A549 (cell line): Measurements from ENCODE around the gene ARHGAP42. TPM values are rescaled to one million over a fixed set of nuclear protein-coding genes. Genes with fewer than 3 reads are reported as not detected.

Experiments
- ATAC-seq, 2 experiments: fragments of 200-7000 bp in 1 of 2; fragments of >200 bp in 1 of 2; cut with Nextera tagmentation in 1 of 2; cut with Tn5 transposase in 1 of 2; 3 replicates each; pipeline versions ENCODE4 v1.8.0 to v1.9.1; 2018 to 2020; ENCODE audit warnings: mild to moderate bottlenecking in 1 of 2, moderate library complexity in 1 of 2
- CTCF ChIA-PET: fragments of 300-600 bp; sonication (Branson Sonifier 250); formaldehyde crosslinking; extraction: SDS; loops from one replicate; lab custom pipeline; 2021; ENCODE audit warnings: antibody characterized with exemption, inconsistent platforms; lab: Yijun Ruan, JAX
- POLR2A ChIA-PET: fragments of 350-600 bp; formaldehyde crosslinking; extraction: SDS; loops from one replicate; lab custom pipeline; 2021; ENCODE audit warnings: antibody characterized with exemption, inconsistent platforms; lab: Yijun Ruan, JAX
- DNase-seq, 2 experiments: peaks; one replicate each; pipeline versions ENCODE4 v3.0.0 to v3.0.0-alpha.2; 2011 to 2016; ENCODE audit warnings: low read depth in 1 of 2, low spot score in 1 of 2
- FAIRE-seq: peaks from 2 replicates; lab custom pipeline; 2011; peaks lifted over from hg19 to GRCh38; lab: Jason Lieb, UNC
- H3K27ac ChIP-seq, 2 experiments: fragments of >200 bp; sonication (Bioruptor Twin); formaldehyde crosslinking; 3 replicates each; pipeline ENCODE4 v1.5.1; 2016 to 2017
- H3K4me1 ChIP-seq: fragments of >200 bp; sonication (Bioruptor Twin); formaldehyde crosslinking; 3 replicates; pipeline ENCODE4 v1.6.1; 2016
- H3K4me2 ChIP-seq: fragments of >200 bp; sonication (Bioruptor Twin); formaldehyde crosslinking; 3 replicates; pipeline ENCODE4 v1.6.1; 2016
- H3K4me3 ChIP-seq: fragments of >200 bp; sonication (Bioruptor Twin); formaldehyde crosslinking; 3 replicates; pipeline ENCODE4 v1.5.1; 2016
- H3K9me3 ChIP-seq: fragments of >200 bp; sonication (Bioruptor Twin); formaldehyde crosslinking; 3 replicates; pipeline ENCODE4 v1.6.1; 2016
- CHD4 ChIP-seq: fragments of 200-600 bp; sonication (generic); IDR thresholded peaks from 2 replicates; pipeline ENCODE4 v1.6.1; 2016; ENCODE audit warnings: antibody characterized with exemption, mild to moderate bottlenecking, borderline replicate concordance
- EHF ChIP-seq: fragments of 250-450 bp; sonication (Bioruptor Pico); IDR thresholded peaks from 2 replicates; pipeline ENCODE4 v1.5.0; 2020; ENCODE audit warnings: mild to moderate bottlenecking
- HOXA7 ChIP-seq: fragments of 250-450 bp; sonication (Bioruptor Pico); IDR thresholded peaks from 2 replicates; pipeline ENCODE4 v1.5.0; 2020; ENCODE audit warnings: mild to moderate bottlenecking, moderate library complexity
- KDM5A ChIP-seq: fragments of 200-600 bp; sonication (generic); IDR thresholded peaks from 2 replicates; pipeline ENCODE4 v1.6.1; 2016; ENCODE audit warnings: antibody characterized with exemption, mild to moderate bottlenecking
- NR3C1 ChIP-seq: fragments of >200 bp; sonication (Bioruptor Twin); formaldehyde crosslinking; IDR thresholded peaks from 3 replicates; pipeline ENCODE4 v1.6.1; 2017
- POLR2A ChIP-seq: IDR thresholded peaks from 2 replicates; pipeline ENCODE4 v1.6.1; 2012; ENCODE audit warnings: mild to moderate bottlenecking, low read length
- RAD21 ChIP-seq, 2 experiments: fragments of >200 bp in 1 of 2; sonication (Bioruptor Twin) in 1 of 2; formaldehyde crosslinking in 1 of 2; IDR thresholded peaks in 1 of 2; conservative IDR thresholded peaks in 1 of 2; 2 replicates in 1 of 2; 3 replicates in 1 of 2; pipeline ENCODE4 v1.6.1; 2012 to 2018; ENCODE audit warnings: inconsistent platforms in 1 of 2
- RARB ChIP-seq: fragments of 250-450 bp; sonication (Bioruptor Pico); IDR thresholded peaks from 2 replicates; pipeline ENCODE4 v1.8.0; 2021; ENCODE audit warnings: mild to moderate bottlenecking, moderate library complexity
- RNF2 ChIP-seq: fragments of 200-600 bp; sonication (generic); IDR thresholded peaks from 2 replicates; pipeline ENCODE4 v1.6.1; 2016; ENCODE audit warnings: low read depth, mild to moderate bottlenecking, antibody characterized with exemption, moderate library complexity, borderline replicate concordance
- SMC3 ChIP-seq: fragments of >200 bp; sonication (Bioruptor Twin); formaldehyde crosslinking; IDR thresholded peaks from 3 replicates; pipeline ENCODE4 v1.6.1; 2018; ENCODE audit warnings: inconsistent platforms
- TP53 ChIP-seq: fragments of 250-450 bp; sonication (Bioruptor Pico); IDR thresholded peaks from 2 replicates; pipeline ENCODE4 v1.5.0; 2021; ENCODE audit warnings: mild to moderate bottlenecking, moderate library complexity
- ZC3H11A ChIP-seq: fragments of 450-650 bp; IDR thresholded peaks from 2 replicates; pipeline ENCODE4 v1.6.1; 2014; ENCODE audit warnings: antibody characterized with exemption, mild to moderate bottlenecking
- ZSCAN20 ChIP-seq: fragments of 250-450 bp; sonication (Bioruptor Pico); IDR thresholded peaks from 2 replicates; pipeline ENCODE4 v1.8.0; 2022; ENCODE audit warnings: mild to moderate bottlenecking, moderate library complexity
- WGBS: methylation state at CpG from one replicate; pipeline ENCODE4 v1.1.6; 2017; ENCODE audit errors: missing lambda C conversion rate; 5-methylcytosine and 5-hydroxymethylcytosine counted together
- polyA plus RNA-seq, 4 experiments: library from polyadenylated mRNA; depleted of rRNA in 3 of 4; stranded (reverse); fragments of >200 nt; fragmentation: RNase III in 1 of 4; extraction: RNeasy Plus Mini Kit Qiagen cat#74134 plus additional on column Dnase treatment in 1 of 4; gene quantifications; 2 replicates in 3 of 4; 3 replicates in 1 of 4; pipeline ENCODE4 v1.2.3, GENCODE V29; 2011 to 2017
- TF ChIP-seq, protein P1 (sequence below): fragments of 250-450 bp; sonication (Bioruptor Pico); IDR thresholded peaks from 2 replicates; pipeline ENCODE4 v1.5.0; 2020; ENCODE audit warnings: low read depth, mild to moderate bottlenecking, moderate library complexity
- TF ChIP-seq, protein P2 (sequence below): fragments of 250-450 bp; sonication (Bioruptor Pico); IDR thresholded peaks from 2 replicates; pipeline ENCODE4 v1.5.0; 2021; ENCODE audit warnings: mild to moderate bottlenecking, moderate library complexity, borderline replicate concordance
- TF ChIP-seq, protein P3 (sequence below): fragments of >200 bp; sonication (Bioruptor Twin); formaldehyde crosslinking; IDR thresholded peaks from 3 replicates; pipeline ENCODE4 v1.5.1; 2016
- TF ChIP-seq, protein P4 (sequence below): IDR thresholded peaks from 2 replicates; pipeline ENCODE4 v1.6.1; 2012; ENCODE audit warnings: low read depth, borderline replicate concordance
- TF ChIP-seq, protein P5 (sequence below): fragments of 200-600 bp; sonication (generic); IDR thresholded peaks from 2 replicates; pipeline ENCODE4 v1.6.1; 2016; ENCODE audit warnings: antibody characterized with exemption, mild to moderate bottlenecking, moderate library complexity

The ARHGAP42 gene
- polyA plus RNA-seq, 2 of the 4 experiments (the other 2 are of a cell fraction), result 5.1 to 17.0 TPM

DNA sequence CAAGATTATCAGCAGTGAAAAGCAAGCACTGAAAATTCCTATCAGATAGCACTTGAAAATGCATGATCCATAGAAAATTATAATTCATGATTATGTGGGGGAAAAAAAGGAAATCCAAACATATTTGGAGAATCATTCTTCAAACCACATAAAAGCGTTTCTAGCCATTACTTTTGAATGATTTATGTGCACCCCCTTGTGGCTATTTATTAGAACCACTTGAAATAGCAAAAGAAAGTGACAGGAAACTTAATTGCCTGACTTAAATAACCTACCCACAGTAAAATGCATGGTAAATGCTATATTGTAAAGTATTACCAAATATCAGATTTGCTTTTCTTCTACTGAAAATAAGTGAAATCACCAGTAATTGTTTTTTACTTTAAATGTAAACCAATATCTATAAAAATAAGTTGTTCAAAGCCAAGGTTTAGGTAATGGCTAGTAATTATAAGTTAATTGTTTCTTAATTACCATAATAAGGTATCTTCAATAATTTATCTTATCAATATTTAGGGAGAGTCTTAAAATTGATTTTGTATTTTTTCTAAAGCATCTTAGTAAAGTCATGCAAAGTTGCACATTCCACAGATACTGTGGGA, 168.5 kb downstream of the ARHGAP42 start:
- 8% methylated on average over 1 of the region's 1 CpG for WGBS
- peak; percentile 34 to 44; a peak in 1 of 6 replicates for ATAC-seq
- TF ChIP-seq, protein P1, sequence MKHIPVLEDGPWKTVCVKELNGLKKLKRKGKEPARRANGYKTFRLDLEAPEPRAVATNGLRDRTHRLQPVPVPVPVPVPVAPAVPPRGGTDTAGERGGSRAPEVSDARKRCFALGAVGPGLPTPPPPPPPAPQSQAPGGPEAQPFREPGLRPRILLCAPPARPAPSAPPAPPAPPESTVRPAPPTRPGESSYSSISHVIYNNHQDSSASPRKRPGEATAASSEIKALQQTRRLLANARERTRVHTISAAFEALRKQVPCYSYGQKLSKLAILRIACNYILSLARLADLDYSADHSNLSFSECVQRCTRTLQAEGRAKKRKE (CRISPR knock-in tag), result no peak
- TF ChIP-seq HOXA7 (CRISPR knock-in tag) (no peak), TP53 (CRISPR knock-in tag) (no peak), RARB (CRISPR knock-in tag) (no peak), KDM5A (no peak), EHF (CRISPR knock-in tag) (no peak), RAD21 (conservative IDR thresholded peaks at IDR 0.05 in 1 of 2, IDR thresholded peaks at IDR 0.05 in 1 of 2) (peak; percentile 77 to 83), CHD4 (no peak), ZSCAN20 (no peak), SMC3 (peak; percentile 85), RNF2 (no peak), POLR2A (no peak)
- TF ChIP-seq, protein P2, sequence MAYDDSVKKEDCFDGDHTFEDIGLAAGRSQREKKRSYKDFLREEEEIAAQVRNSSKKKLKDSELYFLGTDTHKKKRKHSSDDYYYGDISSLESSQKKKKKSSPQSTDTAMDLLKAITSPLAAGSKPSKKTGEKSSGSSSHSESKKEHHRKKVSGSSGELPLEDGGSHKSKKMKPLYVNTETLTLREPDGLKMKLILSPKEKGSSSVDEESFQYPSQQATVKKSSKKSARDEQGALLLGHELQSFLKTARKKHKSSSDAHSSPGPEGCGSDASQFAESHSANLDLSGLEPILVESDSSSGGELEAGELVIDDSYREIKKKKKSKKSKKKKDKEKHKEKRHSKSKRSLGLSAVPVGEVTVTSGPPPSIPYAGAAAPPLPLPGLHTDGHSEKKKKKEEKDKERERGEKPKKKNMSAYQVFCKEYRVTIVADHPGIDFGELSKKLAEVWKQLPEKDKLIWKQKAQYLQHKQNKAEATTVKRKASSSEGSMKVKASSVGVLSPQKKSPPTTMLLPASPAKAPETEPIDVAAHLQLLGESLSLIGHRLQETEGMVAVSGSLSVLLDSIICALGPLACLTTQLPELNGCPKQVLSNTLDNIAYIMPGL, result no peak
- TF ChIP-seq, protein P3, sequence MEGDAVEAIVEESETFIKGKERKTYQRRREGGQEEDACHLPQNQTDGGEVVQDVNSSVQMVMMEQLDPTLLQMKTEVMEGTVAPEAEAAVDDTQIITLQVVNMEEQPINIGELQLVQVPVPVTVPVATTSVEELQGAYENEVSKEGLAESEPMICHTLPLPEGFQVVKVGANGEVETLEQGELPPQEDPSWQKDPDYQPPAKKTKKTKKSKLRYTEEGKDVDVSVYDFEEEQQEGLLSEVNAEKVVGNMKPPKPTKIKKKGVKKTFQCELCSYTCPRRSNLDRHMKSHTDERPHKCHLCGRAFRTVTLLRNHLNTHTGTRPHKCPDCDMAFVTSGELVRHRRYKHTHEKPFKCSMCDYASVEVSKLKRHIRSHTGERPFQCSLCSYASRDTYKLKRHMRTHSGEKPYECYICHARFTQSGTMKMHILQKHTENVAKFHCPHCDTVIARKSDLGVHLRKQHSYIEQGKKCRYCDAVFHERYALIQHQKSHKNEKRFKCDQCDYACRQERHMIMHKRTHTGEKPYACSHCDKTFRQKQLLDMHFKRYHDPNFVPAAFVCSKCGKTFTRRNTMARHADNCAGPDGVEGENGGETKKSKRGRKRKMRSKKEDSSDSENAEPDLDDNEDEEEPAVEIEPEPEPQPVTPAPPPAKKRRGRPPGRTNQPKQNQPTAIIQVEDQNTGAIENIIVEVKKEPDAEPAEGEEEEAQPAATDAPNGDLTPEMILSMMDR, result peak; percentile 67
- peaks cover 26% of the 10 kb centered on the region; the same call in 2 of the 3 replicates for H3K4me1 ChIP-seq
- peak; percentile 7 to 57 for DNase-seq
- no peak overlapping the region for H3K4me3 ChIP-seq
- ChIA-PET CTCF (interaction anchor here (0.7 to 3.6 kb wide), 8 partner anchors 9 to 282 kb away, joined by 3 to 20 read pairs (median 4); no protein-coding TSS in a partner anchor), POLR2A (no interaction called here)
- H3K27ac ChIP-seq, result no peak overlapping the region
- no peak for FAIRE-seq
- H3K4me2 ChIP-seq, result peak overlapping the region; percentile 11; the same call in 1 of the 3 replicates
- no peaks in the 10 kb centered on the region for H3K9me3 ChIP-seq

DNA sequence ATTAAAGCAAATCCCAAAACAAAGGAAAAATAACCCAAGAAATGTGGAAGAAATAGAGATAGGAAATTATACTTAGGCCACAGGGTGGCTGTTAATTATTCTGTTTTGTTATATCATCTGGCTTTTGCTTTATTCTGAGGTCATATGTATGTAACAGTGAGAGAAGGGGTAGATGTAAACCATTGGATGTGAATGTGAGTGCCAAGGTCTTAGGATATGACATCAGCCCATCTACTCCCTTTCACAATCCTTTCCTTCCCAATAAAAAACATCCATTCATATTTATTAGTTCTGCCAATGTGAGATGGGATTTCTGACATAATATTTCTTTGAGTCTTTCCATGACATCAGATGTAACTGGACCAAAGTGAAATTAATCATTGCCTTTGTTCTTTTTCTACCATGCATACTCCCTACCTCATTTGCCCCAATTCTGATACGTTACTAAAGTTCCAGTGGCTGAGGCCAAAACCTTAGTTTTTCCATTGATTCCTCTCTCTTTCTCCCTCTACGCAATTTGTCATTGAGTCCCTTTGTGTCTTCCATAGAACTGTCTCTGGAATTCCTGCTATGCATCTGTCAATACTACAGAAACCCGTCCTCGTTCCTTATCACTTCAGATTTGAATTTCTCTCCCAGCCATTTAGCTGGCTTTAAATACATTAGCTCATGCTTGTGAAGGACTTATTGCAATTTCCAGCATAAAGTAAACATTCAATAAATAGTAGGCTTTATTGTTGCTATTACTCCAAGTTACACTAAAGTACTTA, 170.3 kb downstream of the ARHGAP42 start:
- 83% methylated on average over 4 of the region's 4 CpGs for WGBS
- H3K4me3 ChIP-seq, result no peak overlapping the region
- ATAC-seq, result no peak
- H3K9me3 ChIP-seq, result no peaks in the 10 kb centered on the region
- peaks cover 23% of the 10 kb centered on the region for H3K4me1 ChIP-seq
- ChIA-PET CTCF (interaction anchor here (0.9 to 1.3 kb wide), 5 partner anchors 8 to 281 kb away, joined by 3 to 5 read pairs (median 3); no protein-coding TSS in a partner anchor), POLR2A (no interaction called here)
- FAIRE-seq, result no peak
- DNase-seq, result no peak
- TF ChIP-seq NR3C1, result no peak
- TF ChIP-seq, protein P4, sequence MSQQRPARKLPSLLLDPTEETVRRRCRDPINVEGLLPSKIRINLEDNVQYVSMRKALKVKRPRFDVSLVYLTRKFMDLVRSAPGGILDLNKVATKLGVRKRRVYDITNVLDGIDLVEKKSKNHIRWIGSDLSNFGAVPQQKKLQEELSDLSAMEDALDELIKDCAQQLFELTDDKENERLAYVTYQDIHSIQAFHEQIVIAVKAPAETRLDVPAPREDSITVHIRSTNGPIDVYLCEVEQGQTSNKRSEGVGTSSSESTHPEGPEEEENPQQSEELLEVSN, result no peak
- TF ChIP-seq, protein P5, sequence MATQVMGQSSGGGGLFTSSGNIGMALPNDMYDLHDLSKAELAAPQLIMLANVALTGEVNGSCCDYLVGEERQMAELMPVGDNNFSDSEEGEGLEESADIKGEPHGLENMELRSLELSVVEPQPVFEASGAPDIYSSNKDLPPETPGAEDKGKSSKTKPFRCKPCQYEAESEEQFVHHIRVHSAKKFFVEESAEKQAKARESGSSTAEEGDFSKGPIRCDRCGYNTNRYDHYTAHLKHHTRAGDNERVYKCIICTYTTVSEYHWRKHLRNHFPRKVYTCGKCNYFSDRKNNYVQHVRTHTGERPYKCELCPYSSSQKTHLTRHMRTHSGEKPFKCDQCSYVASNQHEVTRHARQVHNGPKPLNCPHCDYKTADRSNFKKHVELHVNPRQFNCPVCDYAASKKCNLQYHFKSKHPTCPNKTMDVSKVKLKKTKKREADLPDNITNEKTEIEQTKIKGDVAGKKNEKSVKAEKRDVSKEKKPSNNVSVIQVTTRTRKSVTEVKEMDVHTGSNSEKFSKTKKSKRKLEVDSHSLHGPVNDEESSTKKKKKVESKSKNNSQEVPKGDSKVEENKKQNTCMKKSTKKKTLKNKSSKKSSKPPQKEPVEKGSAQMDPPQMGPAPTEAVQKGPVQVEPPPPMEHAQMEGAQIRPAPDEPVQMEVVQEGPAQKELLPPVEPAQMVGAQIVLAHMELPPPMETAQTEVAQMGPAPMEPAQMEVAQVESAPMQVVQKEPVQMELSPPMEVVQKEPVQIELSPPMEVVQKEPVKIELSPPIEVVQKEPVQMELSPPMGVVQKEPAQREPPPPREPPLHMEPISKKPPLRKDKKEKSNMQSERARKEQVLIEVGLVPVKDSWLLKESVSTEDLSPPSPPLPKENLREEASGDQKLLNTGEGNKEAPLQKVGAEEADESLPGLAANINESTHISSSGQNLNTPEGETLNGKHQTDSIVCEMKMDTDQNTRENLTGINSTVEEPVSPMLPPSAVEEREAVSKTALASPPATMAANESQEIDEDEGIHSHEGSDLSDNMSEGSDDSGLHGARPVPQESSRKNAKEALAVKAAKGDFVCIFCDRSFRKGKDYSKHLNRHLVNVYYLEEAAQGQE, result no peak
- no peak for TF ChIP-seq ZC3H11A
- TF ChIP-seq RARB (CRISPR knock-in tag), result no peak
- H3K27ac ChIP-seq, result no peak overlapping the region
- no peak overlapping the region for H3K4me2 ChIP-seq
